GM19395 (cell line): ENCODE data around the gene DYNLT2.
A peak's percentile ranks its signal among the peaks of the same experiment; 100 is the strongest.
"Not testable (repeated sequence)": the region's sequence is repeated elsewhere in the genome, so short reads cannot be mapped to it uniquely, and the experiment has no call there.

Experiments
- ATAC-seq: cut with Tn5 transposase; IDR thresholded peaks from one replicate; pipeline ENCODE4 v1.9.1; 2021; ENCODE audit warnings: mild to moderate bottlenecking, moderate library complexity; ENCODE audit not compliant: unreplicated experiment

The DYNLT2 gene

DNA sequence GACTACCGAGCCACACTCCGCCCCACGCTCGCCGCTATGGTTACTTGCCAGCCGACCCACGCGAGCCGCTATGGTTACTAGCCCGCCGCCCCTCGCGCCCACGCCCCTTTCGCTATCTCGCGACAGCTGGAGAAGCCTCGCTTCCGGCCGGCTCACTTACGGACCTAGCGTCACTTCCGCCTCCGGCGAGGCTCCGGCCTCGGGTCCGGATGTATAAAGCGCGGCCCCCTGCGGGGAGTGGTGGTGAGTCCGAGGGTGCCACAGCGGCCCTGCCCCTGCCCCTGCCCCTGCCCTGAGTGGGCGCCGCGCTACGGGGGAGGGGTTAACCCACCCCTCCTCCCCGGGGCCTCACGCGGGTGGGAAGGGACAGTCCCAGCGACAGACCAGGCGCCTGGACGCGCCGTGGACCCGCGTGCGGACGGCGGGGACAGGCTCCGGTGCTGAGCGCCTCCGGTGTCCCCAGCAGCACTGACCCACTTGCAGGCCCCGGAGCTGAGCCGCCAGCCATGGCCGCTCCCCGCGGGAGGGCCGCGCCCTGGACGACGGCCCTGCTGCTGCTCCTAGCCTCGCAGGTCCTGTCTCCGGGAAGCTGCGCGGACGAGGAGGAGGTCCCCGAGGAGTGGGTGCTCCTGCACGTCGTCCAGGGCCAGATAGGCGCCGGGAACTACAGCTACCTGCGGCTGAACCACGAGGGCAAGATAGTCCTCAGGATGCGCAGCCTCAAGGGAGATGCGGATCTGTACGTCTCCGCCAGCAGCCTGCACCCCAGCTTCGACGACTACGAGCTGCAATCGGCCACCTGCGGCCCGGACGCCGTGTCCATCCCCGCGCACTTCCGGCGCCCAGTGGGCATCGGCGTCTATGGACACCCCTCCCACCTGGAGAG is 49.2 kb downstream of the DYNLT2 start, which contains the start of the genes C6orf120 and WDR27:
TSS of gene C6orf120 (plus strand) at position 173 of the 886 bp plus-strand sequence. CDS start at position 507, 334 bp downstream.
TSS of gene WDR27 (minus strand) at position 76 of the 886 bp plus-strand sequence. CDS start 13,024 bp downstream, outside the sequence.
- peak; percentile 94 for ATAC-seq

DNA sequence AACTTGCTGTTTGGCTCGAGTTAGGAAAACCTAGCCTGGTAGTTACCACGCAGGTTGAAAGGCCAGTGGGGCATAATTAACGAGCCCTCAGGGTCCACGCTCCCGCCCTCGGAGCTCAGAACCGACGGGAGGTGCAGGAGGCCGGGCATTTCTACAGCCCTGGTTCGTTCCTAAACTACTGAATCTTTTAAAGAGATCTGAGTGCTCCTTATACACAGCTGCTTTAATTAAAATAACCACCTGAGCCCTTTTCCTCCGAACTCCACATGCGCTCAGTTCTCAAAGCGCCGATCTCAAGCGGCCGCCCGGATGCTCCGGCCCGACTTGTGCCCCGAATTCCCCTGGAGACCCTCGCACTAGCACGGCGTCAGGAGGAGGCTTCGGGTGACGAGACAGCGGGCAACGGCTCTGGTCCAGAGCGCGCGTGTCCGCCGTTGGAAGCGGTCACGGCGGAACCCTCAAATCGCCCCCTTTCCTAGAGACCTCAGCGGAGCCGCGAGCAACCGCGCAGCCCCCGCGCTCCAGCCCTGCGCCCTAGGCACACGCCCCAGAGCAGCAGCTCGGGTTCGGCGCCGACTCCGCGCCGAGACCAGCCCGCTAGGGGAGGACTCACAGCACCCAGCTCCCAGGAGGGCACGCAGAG is 49.9 kb downstream of the DYNLT2 start:
- ATAC-seq: peak; percentile 22

DNA sequence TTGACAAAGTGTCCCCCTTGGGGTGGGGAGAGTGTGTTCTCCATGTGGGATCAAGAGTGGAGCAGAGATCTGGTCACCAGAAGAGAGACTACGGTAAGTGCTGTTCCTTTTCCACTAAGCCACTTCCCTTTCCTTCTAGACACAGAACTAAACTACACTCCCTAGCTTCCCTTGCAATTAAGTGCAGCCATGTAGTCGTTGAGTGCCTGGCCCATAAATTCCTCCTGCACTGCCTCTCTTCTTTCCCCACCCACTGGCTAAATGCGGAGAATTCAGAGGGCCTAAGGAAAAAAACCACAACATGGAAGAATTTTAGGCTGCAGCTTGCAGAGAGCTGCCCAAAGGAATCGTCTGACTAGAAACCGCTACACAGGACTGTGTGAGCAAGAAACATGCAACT is 51.1 kb downstream of the DYNLT2 start:
- no peak for ATAC-seq

DNA sequence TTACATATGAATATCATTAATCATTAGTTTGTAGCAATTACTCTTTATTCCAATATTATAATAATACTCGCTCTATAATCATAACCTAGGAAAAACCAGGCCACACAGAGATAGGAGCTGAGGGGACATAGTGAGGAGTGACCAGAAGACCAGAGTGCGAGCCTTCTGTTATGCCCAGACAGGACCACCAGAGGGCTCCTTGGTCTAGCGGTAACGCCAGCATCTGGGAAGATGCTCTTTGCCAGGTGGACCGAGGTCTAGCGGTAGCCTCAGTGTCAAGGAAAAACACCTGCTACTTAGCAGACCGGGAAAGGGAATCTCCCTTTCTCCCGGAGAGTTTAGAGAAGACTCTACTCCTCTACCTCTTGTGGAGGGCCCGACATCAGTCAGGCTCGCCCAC is 54.3 kb downstream of the DYNLT2 start:
- ATAC-seq: not testable (repeated sequence)

GRCh38 chr6:169695131-169695530 is 56.2 kb downstream of the DYNLT2 start:
- ATAC-seq: no peak

DNA sequence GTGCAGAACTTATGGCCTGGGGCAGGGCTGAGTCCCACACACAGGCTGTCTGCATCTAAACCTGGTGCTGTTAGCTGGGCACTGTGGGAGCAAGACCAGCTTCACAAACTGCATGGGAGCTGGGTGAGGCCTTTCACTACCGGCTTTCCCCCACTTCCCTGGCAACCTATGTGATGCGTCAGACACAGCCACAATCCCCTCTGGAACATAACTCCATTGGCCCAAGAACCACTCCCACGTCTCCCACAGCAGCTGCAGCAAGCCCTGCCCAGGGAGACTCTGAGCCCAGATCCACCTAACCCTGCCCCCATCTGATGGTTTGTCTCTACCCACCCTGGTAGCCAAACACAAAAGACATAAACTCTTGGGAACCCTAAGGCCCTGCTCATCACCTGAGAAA is 58.9 kb downstream of the DYNLT2 start:
- ATAC-seq: no peak

DNA sequence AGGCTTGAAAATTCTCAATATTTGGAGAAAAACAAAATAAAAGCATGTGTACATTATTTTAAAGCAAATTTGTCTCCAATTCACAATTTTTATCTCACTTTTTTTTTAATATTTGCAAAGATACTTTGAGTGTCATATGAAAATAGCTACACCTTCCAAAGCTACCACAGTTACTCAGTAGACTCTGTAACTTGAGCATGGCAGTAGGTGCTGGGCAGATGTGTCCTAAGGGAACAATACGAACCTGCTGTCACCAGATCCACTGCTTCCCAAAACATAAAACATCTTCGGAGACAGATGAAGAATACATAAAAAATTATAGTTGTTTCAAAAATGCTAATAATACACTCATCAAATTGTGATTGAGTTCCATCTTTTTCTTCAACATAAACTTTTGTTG is 60.1 kb downstream of the DYNLT2 start:
- no peak for ATAC-seq
